Brain pericyte (primary cell): ENCODE results near the gene CNMD.

Experiments
- DNase-seq: peaks from one replicate; pipeline ENCODE4 v3.0.0-alpha.2; 2012; ENCODE audit warnings: low read depth, low spot score

CNMD gene

GRCh38 chr13:52739468-52740071, at the start of gene CNMD:
TSS of gene CNMD (minus strand) at chr13:52739820. CDS start at chr13:52739701, 119 bp downstream.
- no peak for DNase-seq

GRCh38 chr13:52788011-52788410, 48.4 kb upstream of the CNMD start:
- DNase-seq, result no peak

- DNase-seq, result no peak
Observed at GRCh38 chr13:52787235-52787634, 47.6 kb upstream of the CNMD start.

- DNase-seq, result no peak
Observed at GRCh38 chr13:52786766-52787165, 47.1 kb upstream of the CNMD start.

- DNase-seq, result no peak
Observed at GRCh38 chr13:52785739-52786138, 46.1 kb upstream of the CNMD start.

GRCh38 chr13:52784591-52785340, 45.1 kb upstream of the CNMD start:
- DNase-seq, result no peak

GRCh38 chr13:52783943-52784342, 44.3 kb upstream of the CNMD start:
- no peak for DNase-seq

GRCh38 chr13:52782471-52783448, 43.1 kb upstream of the CNMD start:
- no peak for DNase-seq

- DNase-seq, result no peak
Observed at GRCh38 chr13:52780611-52781010, 41.0 kb upstream of the CNMD start.

GRCh38 chr13:52780092-52780491, 40.5 kb upstream of the CNMD start:
- no peak for DNase-seq

GRCh38 chr13:52779103-52779502, 39.5 kb upstream of the CNMD start:
- DNase-seq, result no peak

- DNase-seq, result no peak
Observed at GRCh38 chr13:52776726-52777125, 37.1 kb upstream of the CNMD start.

- no peak for DNase-seq
Observed at GRCh38 chr13:52775511-52775910, 35.9 kb upstream of the CNMD start.

- DNase-seq, result no peak
Observed at GRCh38 chr13:52767949-52768516, 28.4 kb upstream of the CNMD start.

- DNase-seq, result no peak
Observed at GRCh38 chr13:52765611-52766390, 26.2 kb upstream of the CNMD start.

- no peak for DNase-seq
Observed at GRCh38 chr13:52760077-52760476, 20.5 kb upstream of the CNMD start.

GRCh38 chr13:52758114-52758513, 18.5 kb upstream of the CNMD start:
- DNase-seq, result no peak

- DNase-seq, result no peak
Observed at GRCh38 chr13:52751196-52751595, 11.6 kb upstream of the CNMD start.

- no peak for DNase-seq
Observed at GRCh38 chr13:52750713-52751112, 11.1 kb upstream of the CNMD start.

- DNase-seq, result no peak
Observed at GRCh38 chr13:52749419-52749818, 9.8 kb upstream of the CNMD start.

- DNase-seq, result no peak
Observed at GRCh38 chr13:52746141-52746540, 6.5 kb upstream of the CNMD start.
